GM12864 (cell line): Measurements from ENCODE around the gene USH2A.

Experiments
- DNase-seq: peaks from one replicate; pipeline ENCODE4 v3.0.0-alpha.2; 2011; ENCODE audit warnings: low read depth
- H3K4me3 ChIP-seq: 2 replicates; pipeline ENCODE4 v1.5.1; 2011; ENCODE audit warnings: mild to moderate bottlenecking, low read depth, low read length, control low read depth
- TF ChIP-seq, protein P1 (sequence below): IDR thresholded peaks from 2 replicates; pipeline ENCODE4 v1.5.1; 2011; ENCODE audit warnings: low read depth, mild to moderate bottlenecking, moderate library complexity, low read length, control low read depth, inconsistent platforms; ENCODE audit errors: missing control alignments

Gene USH2A

DNA sequence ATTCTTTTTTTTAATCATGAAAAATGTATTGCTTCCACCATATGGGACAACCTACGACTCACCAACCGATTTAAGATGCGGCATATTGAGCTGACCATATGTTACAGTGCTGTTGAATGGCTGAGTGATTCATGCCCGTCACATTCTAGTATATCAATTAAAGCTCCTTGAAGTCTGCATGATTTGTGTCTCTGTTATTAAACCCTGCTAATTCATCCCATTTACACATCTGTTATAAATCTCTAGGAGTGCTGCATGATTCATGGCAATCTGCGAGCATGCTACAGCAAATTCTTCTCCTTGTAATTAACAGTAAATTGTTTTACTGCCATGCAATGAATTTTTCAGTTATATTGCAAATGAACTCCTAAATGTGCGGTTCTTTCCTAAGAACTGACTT is 239.8 kb downstream of the USH2A start:
- no peak overlapping the region for H3K4me3 ChIP-seq
- DNase-seq: no peak

DNA sequence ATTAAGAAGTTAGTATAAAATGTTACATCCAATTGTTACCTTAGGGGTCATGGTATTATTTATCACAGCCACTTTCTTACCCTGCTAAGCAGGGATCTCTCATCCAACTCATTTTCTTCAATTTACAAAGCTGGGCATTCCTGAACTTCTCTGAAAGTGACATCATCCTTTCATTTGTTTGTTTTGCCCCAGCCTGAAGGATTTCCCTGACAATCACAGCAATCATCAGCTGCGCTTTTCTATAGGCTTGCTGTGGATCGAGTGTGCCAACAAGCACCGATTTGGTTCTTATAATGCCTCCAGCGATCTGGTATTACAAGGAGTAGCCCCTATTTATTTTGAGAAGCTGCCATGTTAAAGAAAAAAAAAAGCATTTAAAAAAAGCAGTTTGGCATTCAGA is 240.2 kb downstream of the USH2A start:
- no peak for DNase-seq
- TF ChIP-seq, protein P1, sequence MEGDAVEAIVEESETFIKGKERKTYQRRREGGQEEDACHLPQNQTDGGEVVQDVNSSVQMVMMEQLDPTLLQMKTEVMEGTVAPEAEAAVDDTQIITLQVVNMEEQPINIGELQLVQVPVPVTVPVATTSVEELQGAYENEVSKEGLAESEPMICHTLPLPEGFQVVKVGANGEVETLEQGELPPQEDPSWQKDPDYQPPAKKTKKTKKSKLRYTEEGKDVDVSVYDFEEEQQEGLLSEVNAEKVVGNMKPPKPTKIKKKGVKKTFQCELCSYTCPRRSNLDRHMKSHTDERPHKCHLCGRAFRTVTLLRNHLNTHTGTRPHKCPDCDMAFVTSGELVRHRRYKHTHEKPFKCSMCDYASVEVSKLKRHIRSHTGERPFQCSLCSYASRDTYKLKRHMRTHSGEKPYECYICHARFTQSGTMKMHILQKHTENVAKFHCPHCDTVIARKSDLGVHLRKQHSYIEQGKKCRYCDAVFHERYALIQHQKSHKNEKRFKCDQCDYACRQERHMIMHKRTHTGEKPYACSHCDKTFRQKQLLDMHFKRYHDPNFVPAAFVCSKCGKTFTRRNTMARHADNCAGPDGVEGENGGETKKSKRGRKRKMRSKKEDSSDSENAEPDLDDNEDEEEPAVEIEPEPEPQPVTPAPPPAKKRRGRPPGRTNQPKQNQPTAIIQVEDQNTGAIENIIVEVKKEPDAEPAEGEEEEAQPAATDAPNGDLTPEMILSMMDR: no peak
- H3K4me3 ChIP-seq: no peak overlapping the region

More for the DNA sequence above, 239.8 kb downstream of the USH2A start:
- TF ChIP-seq, protein P1: no peak

DNA sequence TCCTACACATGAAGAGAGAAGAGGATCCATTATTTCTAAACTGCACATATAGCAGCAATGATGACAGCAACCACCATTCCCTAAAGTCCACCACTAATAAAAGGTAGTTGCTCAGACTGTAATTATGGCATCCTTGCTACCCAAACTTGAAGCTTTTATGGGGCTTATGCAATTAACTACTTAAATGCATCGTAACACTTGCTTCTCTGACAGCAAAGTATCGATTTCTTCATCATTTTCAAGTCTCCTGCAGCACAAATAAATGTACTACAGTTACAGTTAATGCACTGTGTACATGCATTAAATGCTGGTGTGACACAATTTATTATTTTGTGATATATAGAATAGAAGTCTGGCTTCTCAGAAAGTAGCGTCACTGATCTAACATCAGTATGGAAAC is 241.7 kb downstream of the USH2A start:
- no peak for DNase-seq
- TF ChIP-seq, protein P1: no peak
- no peak overlapping the region for H3K4me3 ChIP-seq

DNA sequence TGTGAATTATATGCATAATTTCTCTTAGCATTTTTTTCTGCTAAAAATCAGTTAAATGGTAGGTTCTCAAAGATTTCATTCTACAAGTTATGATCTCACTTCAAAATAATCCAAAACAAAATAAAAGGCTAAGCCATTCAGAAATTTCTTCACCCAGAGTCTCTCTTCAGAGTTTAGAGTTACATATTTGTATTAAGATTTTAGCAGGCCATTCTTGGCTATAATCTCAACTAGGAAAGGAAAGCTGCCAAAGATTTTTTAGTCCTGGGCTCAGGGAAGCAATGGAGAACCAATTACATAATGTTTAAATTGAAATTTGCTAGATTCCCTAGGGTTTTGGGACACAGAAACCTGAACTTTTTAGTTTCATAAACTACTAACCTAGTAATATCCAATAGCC is 245.0 kb downstream of the USH2A start:
- TF ChIP-seq, protein P1: no peak
- DNase-seq: no peak
- no peak overlapping the region for H3K4me3 ChIP-seq

DNA sequence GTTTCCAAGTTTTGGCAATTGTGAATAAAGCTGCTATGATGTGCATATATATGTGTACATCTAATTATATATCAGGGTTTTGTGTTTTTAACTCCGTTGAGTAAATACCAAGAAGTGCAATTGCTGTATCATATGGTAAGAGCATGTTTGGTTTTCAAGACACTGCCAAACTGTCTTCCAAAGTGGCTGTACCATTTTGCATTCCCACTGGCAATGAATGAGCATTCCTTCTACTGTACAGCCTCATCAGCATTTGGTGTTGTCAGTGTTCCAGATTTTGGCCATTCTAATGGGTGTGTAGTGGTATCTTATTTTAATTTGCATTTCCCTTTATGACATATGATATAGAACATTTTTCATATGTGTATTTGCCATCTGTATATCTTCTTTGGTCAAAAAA is 246.3 kb downstream of the USH2A start:
- no peak for DNase-seq
- H3K4me3 ChIP-seq: no peak overlapping the region
- TF ChIP-seq, protein P1: no peak

DNA sequence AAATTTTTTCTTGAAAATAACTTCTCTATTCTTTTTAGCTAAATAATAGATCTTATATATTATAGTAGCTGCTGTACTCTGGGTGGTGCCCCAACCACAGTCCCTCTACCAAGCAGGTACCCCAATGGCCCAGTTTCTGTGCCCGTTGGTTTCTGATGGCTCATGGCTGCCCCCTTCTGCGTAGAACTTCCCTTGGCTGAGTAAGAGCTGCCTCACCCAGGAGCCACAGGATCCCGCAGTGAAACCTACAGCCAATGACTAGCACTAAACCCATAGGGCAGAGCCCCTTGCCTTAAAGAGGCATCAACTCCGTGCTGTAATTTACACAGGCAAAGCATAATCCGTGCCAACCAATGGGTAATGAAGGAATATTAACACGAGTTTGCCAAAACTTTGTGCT is 247.5 kb downstream of the USH2A start:
- TF ChIP-seq, protein P1: no peak
- DNase-seq: no peak

DNA sequence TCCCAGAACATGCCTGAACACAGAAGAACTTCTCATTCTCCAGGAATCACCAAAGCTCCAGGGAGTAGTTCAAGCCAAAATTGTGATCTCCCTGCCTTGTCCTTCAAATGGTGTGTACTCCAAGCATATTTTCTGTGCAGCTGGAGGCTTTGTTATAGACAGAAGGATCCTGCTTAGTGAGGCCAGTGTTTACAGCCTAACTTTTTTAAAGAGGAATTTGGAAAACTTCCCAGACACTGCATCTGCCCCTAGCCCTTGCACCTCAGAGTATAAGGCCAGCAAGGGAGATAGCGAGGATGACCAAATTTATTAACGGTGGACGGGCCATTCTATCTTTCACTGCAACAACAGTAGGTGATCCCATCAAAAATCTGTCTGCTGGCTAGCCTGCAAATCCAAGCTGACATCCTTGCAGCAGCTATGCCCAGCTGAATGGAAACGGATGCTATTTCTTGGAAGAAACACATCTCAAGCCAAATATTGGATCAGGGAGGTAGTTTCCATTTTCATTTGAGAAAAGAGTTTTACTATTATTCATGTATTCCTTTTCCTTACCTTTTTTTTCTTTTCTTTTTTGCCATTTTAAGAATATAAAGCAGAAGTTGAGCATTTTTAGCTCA is 249.8 kb downstream of the USH2A start:
- DNase-seq: no peak
- TF ChIP-seq, protein P1: no peak
- no peak overlapping the region for H3K4me3 ChIP-seq

More for the DNA sequence above, 247.5 kb downstream of the USH2A start:
- no peak overlapping the region for H3K4me3 ChIP-seq
